Measurements from ENCODE around the gene CCDC134.

The CCDC134 gene

DNA sequence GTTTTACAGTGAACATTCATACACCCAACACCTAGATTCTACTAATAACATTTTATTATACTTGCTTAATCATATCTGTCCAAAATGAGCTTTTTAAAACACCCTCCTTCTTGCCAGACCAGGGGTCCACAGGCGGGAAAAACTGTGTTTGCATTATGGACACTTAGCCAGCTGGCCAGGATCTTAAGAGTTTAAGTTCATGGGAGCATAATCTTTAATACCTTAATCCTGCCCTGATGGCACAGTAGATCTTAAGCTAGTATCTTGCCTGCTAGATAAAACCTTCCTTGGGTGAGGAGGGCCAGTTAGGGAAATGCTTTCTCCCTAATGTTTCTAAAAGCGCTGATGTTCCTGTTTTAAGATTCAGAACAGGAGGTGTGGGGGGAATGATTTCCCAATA, 13.1 kb upstream of the CCDC134 start:
- DNase-seq (ENCODE audit: low read depth): no peak

DNA sequence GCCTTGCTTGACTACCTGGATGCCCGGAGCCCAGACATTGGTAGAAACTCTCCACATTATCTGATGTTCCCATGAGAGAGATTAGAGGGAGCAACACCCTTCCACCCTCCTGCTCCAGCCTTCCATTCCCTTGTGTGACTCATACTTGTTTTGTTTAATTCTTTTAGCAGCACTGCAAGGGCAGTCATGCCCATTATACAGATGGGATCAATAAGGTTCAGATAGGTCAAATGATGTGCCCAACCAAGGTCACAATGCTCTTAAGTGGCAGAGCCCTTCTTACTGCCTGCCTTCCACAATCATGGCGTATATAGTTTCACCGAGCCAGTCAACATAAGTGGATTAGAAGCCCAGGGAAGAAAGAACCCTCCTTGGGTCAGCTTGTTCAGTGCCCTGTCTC, 6.6 kb upstream of the CCDC134 start:
- DNase-seq (ENCODE audit: low read depth): no peak

DNA sequence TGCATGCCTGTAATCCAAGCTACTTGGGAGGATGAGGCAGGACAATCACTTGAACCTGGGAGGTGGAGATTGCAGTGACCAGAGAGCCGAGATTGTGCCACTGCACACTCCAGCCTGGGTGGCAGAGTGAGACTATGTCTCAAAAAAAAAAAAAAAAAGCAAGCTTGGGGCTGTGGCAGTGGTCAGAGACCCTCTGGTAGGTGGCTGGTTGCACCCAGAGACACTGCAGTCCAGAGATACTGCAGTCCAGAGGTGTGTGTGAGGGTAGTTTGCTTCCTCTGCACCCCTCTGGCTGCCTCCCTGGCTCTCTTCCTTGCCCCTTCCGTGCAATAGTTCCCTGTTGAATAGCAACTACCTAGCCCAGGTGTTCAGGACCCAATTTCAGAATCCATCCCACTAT, 1.7 kb upstream of the CCDC134 start:
- DNase-seq (ENCODE audit: low read depth): no peak

DNA sequence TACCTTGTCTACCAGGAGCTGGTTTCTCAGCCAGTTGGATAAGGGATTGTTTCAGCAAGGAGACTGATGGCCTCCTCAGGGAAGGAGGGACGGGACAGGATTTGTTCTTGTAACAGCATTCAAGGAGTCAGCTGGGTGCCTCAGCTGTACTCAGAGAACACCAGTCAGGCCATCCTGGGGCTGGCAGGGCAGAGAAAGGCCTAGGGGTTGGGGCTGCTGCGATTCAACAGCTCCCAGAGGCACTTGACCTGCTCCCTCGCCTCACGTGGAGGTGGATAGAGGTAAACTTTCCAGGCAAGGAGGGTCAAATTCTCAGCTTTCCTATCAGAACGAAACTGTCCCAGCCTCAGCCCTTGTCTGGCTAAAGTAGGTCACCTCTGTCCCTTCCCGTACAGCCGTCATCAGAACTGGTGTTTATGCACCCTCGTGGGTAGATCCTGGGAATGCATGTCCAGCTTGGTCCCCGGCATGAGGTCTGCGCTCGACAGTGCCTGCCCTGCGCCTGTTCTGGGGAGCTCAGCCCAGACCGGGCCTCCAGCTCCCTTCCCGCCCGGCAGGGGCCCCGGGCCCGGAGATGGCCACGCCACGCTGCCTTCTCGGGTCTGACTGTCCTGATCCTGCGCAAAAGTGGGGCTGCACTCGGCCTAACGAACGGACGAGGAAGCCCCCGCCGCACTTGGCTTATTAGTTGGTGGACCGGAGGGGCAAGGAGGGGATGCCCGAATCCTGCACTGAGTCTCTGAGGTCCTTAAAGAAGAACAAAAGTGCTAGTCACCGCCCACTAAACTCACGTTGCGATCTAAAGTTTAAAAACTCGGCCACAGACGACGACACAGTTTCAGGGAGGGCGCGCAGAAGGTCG, 762 bp upstream of the CCDC134 start:
- DNase-seq (ENCODE audit: low read depth): no peak

DNA sequence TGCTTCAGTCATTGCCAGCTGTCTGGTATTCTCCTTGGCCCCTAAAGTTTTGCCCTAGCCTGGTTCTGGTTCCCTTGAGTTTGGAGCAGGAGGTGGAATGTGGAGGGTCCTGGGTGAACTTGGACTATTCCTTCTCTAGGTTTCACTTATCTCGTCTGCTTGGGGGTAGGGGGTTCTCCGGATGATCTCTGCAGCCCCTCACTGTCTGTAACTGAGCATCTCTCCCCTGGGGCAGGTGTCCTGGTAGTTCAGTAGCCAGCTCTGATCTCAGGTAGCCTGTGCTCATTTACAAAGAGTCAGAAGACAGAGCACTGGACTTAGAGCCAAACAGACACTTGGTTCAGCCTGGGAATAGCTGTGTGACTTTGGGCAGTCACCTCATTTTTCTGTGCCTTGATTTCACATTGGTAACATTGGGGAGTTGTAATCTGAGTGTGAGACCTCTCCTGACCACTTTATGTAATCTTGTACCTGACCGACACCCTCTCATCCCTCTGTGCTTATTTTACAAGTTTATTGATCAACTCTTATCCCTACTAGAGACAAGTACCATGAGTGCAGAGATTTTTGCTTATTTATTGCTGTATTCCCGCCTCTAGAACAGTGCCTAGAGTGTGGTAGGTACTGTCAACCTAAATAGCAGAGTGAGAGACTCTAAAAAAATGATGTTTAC, 804 bp downstream of the CCDC134 start:
- DNase-seq (ENCODE audit: low read depth): no peak

DNA sequence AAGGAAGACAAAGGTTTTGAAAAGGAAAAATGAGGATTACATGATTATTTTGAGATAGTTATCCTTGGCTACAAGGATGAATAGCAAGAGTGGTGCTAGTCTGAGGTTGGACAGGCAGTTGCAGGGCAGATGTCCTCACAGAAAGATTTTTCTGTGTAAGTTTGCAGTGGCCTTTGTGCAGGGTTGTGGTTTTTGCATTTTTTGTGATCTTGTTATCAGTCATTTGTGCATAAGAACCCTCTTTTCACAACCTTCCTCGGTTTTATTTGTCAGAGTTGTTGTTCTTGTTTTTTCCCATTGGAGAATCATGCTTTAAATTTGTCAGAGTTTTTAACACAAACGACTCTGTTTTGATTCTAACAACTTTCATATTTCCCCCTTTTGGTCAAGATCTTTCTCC, 1.4 kb downstream of the CCDC134 start:
- DNase-seq (ENCODE audit: low read depth): no peak

DNA sequence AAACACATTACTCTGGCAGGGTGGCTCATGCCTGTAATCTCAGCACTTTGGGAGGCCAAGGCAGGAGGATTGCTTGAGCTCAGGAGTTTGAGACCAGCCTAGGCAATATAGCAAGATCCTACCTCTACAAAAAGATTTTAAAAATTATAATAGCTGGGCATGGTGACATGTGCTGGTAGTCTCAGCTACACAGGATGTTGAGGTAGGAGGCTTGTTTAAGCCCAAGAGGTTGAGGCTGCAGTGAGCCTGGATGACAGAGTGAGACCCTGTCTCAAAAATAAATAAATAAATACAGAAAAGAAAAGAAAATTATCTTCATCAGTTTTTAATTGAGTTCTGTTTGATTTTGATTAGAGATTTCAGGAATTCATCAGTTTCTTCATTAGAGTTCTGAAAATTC, 5.2 kb downstream of the CCDC134 start:
- no peak for DNase-seq (ENCODE audit: low read depth)

DNA sequence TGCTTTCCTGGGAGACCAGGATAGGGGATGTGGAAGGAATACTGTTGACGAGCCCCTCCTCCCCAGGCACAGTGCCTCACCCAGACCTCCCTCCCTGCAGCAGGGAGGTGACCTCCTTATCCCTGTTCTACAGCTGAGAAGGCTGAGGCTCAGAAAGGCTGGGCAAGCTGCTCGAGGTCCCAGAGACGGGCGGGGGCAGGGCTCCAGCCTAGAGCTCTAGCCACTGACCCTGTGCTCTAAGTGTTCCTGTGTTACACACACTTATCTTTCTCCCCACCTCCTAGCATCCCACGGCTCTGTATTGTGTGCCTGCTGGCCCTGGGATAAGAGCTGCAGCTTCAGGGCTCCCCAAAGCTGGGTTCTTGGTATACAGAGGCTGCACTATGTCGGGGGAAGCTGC, 7.9 kb downstream of the CCDC134 start:
- DNase-seq (ENCODE audit: low read depth): no peak

DNA sequence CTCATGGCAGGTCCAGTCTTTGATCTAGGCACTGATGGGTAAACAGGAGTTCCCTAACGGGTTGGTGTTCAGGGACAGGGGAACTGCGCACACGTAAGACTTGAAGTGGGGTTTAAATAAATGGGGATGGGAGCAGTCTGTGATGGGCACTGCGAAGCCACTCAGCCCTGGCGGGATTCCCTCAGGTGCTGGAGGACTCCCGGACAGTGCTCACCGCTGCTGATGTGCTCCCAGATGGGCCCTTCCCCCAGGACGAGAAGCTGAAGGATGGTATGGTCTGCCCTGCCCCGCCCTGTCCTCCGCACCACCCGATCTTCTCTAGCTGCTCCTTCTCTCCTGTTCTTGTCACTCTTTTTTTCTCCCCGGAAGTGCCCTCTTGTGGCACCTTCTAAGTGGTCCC, 9.5 kb downstream of the CCDC134 start:
- no peak for DNase-seq (ENCODE audit: low read depth)

DNA sequence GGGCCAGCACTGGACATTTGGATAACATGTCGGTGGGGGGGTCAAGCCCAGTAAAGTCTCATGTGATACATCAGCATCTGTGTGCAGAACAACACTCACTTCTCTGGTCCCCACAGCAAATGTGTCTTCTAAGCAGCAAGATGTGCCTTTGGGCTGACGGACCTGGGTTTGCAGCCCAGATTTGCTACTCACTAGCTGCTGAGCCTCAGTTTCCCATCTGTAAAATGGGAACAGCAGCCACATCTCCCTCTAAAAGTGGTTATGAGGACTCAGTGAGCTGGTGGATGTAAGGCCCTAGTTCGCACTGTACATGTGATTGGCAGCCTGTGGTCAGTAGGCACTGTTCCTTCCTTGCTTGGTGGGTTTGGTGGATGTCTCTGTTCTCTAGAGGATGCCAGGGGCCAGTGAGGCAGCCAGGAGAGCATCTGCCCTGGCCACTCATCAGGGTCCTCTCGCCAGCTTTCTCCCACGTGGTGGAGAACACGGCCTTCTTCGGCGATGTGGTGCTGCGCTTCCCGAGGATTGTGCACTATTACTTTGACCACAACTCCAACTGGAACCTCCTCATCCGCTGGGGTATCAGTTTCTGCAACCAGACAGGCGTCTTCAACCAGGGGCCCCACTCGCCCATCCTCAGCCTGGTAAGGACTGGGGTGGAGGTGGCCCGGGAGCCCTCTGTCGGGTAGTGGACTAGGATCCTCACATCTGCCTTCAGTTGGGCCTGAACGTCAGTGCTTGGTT, 12.5 kb downstream of the CCDC134 start:
- no peak for DNase-seq (ENCODE audit: low read depth)

DNA sequence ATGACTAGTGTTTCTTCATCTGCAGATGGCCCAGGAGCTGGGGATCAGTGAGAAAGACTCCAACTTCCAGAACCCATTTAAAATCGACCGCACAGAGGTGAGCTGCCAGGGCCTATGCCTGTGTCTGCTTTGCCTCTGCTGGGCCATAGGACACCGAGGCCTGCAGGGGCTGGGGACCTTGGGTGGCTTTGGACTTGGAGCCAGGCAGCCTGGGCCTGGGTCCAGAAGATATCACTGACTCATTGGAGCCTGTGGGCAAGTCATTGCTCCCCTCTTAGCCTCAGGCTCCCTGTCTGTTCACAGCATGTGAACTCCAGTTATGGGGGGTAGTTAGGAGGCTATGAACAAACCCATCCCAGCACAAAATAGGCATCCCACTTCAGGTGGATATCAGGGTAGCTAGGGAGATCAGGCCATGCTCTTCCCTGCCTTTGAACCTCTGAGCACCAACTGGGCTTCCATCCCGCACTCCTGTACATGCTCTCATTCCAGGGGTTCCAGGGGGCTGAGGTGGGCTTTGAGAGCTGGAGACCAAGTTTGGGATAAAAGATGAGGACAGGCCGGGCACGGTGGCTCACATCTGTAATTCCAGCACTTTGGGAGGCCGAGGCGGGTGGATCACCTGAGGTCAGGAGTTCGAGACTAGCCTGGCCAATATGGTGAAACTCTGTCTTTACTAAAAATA, 13.4 kb downstream of the CCDC134 start:
- no peak for DNase-seq (ENCODE audit: low read depth)

DNA sequence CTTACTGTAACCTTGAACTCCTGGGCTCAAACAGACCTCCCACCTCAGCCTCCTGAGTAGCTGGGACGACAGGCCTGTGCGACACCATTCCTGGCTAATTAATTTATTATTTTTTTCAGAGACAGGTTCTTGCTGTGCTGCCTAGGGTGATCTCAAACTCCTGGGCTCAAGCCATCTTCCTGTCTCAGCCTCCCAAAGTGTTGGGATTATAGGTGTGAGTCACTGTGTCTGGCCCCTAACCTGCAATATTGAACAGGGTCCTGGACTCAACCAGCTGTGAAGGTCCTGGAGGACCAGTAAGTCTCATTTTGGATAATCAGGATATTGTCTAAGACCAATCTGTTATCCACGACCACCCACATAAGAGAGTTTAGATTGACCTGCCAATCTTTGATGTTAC, 15.2 kb downstream of the CCDC134 start:
- no peak for DNase-seq (ENCODE audit: low read depth)

DNA sequence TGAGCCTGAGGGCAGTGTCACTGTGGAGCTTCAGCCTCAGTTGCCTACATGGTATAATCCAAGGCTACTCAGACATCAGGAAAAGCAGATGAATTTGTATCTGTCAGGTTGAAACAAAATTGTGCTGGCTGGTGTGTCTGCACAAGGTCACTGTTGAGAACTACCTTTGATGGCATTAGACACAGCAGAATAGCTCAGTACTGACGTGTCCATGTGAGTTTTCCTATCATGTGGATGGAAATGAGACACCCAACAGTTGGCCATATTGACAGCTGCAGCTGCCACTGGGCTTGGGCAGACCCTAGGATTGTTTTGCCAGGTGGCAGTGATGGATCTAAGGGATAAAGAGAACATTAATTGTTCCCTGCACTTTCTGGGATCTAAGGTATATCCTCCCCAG, 15.8 kb downstream of the CCDC134 start:
- no peak for DNase-seq (ENCODE audit: low read depth)

DNA sequence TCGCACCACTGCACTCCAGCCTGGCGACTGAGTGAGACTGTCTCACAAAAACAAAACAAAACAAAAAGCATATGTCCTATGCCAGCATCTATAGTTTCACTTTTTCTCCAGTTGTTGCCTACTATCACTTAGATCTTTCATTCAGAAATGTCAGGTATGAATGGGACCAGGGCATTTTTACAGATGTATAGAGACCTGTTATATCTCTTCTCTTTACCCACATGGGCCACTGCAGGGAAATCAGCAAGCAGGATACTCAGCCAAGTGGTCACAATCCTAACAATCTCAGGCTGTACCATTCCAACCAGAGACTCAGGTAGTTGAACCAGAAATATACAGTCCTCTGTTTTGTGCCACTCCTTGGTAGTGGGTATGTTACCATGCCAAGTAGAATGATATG, 16.4 kb downstream of the CCDC134 start:
- no peak for DNase-seq (ENCODE audit: low read depth)

DNA sequence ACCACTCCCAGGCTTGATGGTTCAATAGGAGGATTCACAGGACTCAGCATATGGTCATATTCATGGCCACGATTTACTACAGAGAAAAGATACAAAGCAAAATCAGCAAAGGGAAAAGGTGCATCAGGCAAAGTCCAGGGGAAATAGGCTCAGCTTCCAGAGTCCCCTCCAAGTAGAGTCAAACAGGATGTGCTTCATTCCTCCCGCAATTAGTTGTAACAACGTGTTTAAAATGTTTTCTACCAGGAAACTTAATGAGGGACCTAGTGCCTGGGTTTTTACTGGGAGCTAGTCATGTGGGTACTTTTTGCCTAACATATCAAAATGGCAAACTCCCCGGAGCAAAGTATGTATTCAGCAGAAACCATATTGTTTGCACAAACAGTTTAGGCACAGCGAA, 17.5 kb downstream of the CCDC134 start:
- no peak for DNase-seq (ENCODE audit: low read depth)

DNA sequence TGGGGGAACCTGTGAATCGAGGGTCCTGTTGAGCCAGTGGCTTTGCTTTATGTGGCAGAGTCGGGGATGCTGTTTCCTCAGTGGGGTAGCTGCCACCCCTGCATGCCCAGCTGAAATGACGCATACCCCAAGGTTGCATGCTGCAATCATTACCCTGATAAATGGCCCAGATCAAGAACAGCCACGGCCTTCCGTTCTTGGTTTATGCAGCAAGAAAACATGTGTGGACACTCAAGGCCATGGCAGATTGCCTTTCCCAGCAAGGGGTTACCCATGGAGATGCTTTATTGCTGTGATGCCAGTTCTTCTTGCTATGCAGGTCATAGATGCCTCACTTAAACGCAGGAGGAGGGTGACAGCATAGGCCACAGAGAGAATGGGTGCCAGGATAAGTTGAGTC, 18.1 kb downstream of the CCDC134 start:
- DNase-seq (ENCODE audit: low read depth): no peak

DNA sequence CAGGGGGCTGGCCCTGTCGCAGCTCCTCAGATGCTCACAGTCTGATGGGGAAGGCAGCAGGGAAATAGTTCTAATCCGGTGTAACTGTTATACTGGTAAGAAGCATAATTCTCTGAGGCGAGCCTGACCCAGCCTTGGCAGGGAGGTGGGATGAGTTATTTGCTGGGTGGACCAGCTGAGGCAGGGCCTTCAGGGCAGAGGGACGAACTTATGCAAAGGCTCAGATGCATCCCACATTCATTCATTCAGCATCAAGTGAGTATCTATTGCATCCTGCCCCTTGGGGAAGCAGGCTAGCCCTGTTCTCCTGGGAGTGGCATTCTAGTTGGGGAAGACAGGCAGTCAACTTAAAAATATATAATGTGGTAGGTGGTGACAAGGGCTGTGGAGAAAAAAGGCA, 18.8 kb downstream of the CCDC134 start:
- DNase-seq (ENCODE audit: low read depth): no peak

DNA sequence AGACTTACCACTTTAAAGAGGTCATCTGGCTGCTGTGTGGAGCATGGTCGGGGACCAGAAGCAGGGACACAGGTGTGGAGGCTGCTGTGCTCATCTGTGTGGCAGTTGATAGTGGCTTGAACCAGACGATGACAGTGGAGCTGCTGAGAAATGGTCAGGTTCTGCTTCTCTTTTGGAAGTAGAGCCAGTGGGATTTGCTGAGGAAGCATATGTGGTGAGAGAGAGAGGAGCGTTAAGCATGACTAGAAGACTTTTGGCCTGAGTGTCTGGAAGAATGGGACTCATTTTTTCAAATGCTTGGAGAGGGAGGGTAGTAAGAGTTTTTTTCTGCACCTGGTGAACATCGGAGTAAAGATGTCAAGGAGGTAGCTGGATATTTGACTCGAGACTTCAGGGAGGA, 20.0 kb downstream of the CCDC134 start:
- no peak for DNase-seq (ENCODE audit: low read depth)

DNA sequence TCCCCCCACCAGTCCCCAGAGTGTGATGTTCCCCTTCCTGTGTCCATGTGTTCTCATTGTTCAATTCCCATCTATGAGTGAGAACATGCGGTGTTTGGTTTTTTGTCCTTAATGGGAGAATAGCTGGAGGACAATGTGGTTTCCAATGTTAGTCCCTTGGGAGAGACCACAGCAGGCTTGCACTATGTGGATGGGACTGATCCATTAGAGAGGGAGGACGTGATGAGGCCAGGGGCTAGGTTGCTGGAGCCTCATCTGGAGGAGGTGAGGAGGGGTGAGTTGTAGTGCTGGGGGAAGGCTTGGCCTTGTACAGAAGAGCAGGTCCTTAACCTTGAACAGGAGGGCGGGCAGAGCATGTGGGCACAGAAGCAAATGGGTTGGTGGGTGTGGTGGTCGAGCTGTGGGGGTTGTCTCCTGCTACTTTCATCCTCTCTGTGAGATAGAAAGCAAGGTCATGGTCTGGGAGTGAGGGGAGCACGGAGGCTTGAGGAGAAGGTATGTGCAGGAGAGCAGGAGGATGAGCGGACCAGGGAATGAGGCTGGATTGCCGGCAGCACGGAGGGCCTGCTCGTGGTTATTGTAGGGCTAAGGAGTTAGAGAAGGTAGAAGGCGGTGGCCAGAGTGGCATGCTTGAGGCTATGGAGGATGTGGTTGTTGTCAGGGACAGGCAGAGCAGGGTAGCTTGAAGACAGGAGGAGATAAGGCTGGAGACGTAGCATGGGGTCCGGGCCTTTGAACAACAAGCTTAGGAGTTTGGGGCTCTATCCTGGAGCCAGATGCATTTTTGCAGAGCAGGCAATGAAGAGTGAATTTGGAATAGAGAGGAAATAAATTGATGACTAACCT, 21.2 kb downstream of the CCDC134 start:
- no peak for DNase-seq (ENCODE audit: low read depth)

DNA sequence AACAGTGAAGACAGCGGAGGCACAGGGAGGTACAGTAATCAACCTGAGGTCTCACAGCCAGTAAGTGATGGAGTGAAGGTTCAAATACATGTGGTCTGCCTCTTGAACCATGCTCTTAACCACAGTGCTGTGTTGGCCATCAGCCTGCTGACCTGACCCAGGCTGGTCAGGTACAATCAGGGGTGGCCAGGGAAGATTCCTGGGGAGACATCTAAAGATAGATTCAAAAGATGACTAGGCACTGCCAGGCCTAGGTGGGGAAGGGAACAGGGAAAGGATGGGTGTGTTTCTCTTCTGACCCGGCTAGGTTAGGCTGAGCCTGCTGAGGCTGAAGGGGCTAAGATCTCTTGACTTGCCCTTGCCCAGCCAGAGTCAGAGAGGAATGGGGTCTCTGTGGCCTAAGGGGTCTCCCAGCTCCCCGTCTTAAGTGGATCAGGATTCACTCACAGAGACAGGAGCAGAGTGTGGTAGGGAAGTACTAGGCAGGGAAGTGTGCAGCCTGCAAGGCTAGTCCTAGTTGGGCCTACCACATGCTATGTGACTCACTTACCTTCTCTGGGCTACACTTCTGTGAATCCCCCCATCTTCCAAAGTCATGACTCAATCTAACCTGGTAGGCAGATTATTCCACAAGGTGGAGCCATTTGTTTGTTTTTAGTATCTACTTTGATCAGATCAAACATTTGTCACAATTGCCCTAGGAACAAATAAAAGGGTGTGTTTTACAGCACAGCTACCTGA, 22.0 kb downstream of the CCDC134 start:
- DNase-seq (ENCODE audit: low read depth): no peak

DNA sequence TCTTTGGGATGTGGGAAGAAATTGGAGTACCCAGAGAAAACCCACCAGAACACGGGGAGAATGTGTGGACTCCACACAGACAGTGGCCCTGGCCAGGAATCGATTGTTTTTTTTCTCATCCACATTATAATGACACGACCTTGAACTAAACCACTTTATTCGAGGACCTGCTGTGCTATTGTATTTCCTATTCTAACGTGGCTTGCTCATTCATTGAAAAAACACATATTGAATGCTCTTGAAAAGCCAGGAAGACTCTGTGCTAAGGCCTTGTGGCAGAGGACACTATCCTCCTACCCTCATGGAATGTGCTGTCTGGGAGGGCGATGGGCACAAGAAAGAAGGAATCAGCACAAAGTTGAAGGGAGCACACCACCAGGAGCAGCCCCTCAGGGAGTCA, 23.3 kb downstream of the CCDC134 start:
- DNase-seq (ENCODE audit: low read depth): no peak
